ENCODE measurements around the gene PLEKHG3. TPM values are rescaled to one million over a fixed set of nuclear protein-coding genes. Genes with fewer than 3 reads are reported as not detected.
A peak's percentile ranks its signal among the peaks of the same experiment; 100 is the strongest.

The PLEKHG3 gene
- total RNA-seq, 1 donor from 2014 or later: 16.7 TPM

- no peaks in the 10 kb centered on the region for H3K9me3 ChIP-seq (ENCODE audit: control insufficient read depth in 3 of 3, low read length in 3 of 3)
- peaks cover 22 to 27% (median 24%) of the 10 kb centered on the region in 3 donors for H3K4me1 ChIP-seq (ENCODE audit: control insufficient read depth in 3 of 3, insufficient read depth in 3 of 3, low read length in 3 of 3)
- H3K27me3 ChIP-seq (ENCODE audit: control insufficient read depth in 3 of 3, insufficient read depth in 3 of 3, low read length in 3 of 3): no peaks in the 10 kb centered on the region
- H3K36me3 ChIP-seq (ENCODE audit: control insufficient read depth in 3 of 3, insufficient read depth in 3 of 3, low read length in 3 of 3): peaks cover 21 to 37% (median 33%) of the 10 kb centered on the region in 3 donors
- peak overlapping the region in 1 of 3 donors; percentile 28 for H3K9ac ChIP-seq (ENCODE audit: low read depth in 1 of 3, low read length in 3 of 3)
- H3K4me3 ChIP-seq (ENCODE audit: low read length in 3 of 3): no peak overlapping the region
- no peak overlapping the region for H3K27ac ChIP-seq (ENCODE audit: low read depth, low read length)
Observed at GRCh38 chr14:64747327-64747726, 43.1 kb downstream of the PLEKHG3 start.

GRCh38 chr14:64748521-64748920 lies 44.3 kb downstream of the PLEKHG3 start:
- no peak overlapping the region for H3K9ac ChIP-seq (ENCODE audit: low read depth in 1 of 3, low read length in 3 of 3)
- H3K36me3 ChIP-seq (ENCODE audit: control insufficient read depth in 3 of 3, insufficient read depth in 3 of 3, low read length in 3 of 3): peaks cover 25 to 41% (median 40%) of the 10 kb centered on the region in 3 donors
- H3K4me3 ChIP-seq (ENCODE audit: low read length in 3 of 3): no peak overlapping the region
- no peak overlapping the region for H3K27ac ChIP-seq (ENCODE audit: low read depth, low read length)
- no peaks in the 10 kb centered on the region for H3K9me3 ChIP-seq (ENCODE audit: control insufficient read depth in 3 of 3, low read length in 3 of 3)
- H3K27me3 ChIP-seq (ENCODE audit: control insufficient read depth in 3 of 3, insufficient read depth in 3 of 3, low read length in 3 of 3): no peaks in the 10 kb centered on the region
- H3K4me1 ChIP-seq (ENCODE audit: control insufficient read depth in 3 of 3, insufficient read depth in 3 of 3, low read length in 3 of 3): peaks cover 22 to 27% (median 24%) of the 10 kb centered on the region in 3 donors

DNA sequence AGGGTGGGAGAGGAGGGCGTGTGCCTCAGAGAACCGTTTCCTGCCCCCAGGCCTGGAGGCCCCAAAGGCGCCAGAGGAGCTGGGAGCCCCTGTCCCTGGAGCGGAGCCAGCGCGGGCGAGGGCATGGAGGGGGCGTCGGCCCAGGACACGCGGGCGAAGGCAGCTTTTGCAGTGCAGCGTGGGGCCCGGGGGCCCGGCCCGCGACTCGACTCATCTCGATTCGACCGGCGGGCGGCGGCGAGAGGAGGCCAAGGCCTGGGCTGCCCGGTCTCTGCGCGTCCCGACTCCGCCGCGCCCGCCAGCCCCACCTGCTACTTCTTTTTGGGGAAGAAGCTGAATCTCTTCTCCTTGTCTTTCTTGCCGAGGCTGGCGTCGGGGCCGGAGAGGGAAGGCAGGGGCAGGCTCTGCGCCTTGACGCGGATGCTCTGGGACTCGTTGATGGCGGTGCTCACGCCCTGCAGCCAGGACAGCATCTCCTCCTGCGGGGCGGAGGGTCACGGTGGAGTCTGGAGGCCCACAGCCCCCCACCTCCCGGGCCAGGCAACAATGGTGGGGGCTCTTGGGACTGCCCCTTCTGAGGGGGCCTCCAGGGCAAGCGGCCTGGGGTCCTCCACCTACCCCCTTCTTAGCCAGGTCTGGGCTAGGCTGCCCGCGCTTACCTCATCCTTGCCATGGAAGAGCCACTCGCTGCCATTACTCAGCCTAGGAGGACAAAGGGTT lies 44.9 kb downstream of the PLEKHG3 start:
- H3K9me3 ChIP-seq (ENCODE audit: control insufficient read depth in 3 of 3, low read length in 3 of 3): no peaks in the 10 kb centered on the region
- no peak overlapping the region for H3K27ac ChIP-seq (ENCODE audit: low read depth, low read length)
- H3K27me3 ChIP-seq (ENCODE audit: control insufficient read depth in 3 of 3, insufficient read depth in 3 of 3, low read length in 3 of 3): no peaks in the 10 kb centered on the region
- no peak overlapping the region for H3K9ac ChIP-seq (ENCODE audit: low read depth in 1 of 3, low read length in 3 of 3)
- H3K36me3 ChIP-seq (ENCODE audit: control insufficient read depth in 3 of 3, insufficient read depth in 3 of 3, low read length in 3 of 3): peaks cover 27 to 48% (median 41%) of the 10 kb centered on the region in 3 donors
- no peak overlapping the region for H3K4me3 ChIP-seq (ENCODE audit: low read length in 3 of 3)
- peaks cover 22 to 27% (median 24%) of the 10 kb centered on the region in 3 donors for H3K4me1 ChIP-seq (ENCODE audit: control insufficient read depth in 3 of 3, insufficient read depth in 3 of 3, low read length in 3 of 3)

DNA sequence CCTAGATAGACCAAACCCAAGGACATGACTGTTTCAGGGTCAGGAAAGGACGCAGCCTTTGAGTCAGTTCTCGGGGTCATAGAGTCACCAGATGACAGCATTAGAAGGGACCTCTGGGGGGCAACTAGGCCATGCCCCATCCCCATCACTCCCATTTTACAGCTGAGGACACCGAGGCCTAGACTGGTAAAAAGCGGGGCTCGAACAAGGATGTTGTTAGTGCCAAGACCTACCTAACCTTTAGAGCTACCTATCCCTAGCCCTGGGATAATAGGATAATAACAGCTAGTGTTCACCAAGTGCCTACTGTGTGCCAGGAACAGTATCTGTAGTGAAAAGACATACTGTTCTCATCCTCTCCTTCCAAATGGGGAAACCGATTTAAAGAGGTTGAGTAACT lies 48.7 kb downstream of the PLEKHG3 start:
- Histone ChIP-seq H3K9ac (ENCODE audit: low read depth in 1 of 3, low read length in 3 of 3) (no peak overlapping the region), H3K4me3 (ENCODE audit: low read length in 3 of 3) (no peak overlapping the region), H3K4me1 (ENCODE audit: control insufficient read depth in 3 of 3, insufficient read depth in 3 of 3, low read length in 3 of 3) (peaks cover 22 to 29% (median 24%) of the 10 kb centered on the region in 3 donors), H3K27me3 (ENCODE audit: control insufficient read depth in 3 of 3, insufficient read depth in 3 of 3, low read length in 3 of 3) (no peaks in the 10 kb centered on the region), H3K9me3 (ENCODE audit: control insufficient read depth in 3 of 3, low read length in 3 of 3) (no peaks in the 10 kb centered on the region), H3K27ac (ENCODE audit: low read depth, low read length) (no peak overlapping the region), H3K36me3 (ENCODE audit: control insufficient read depth in 3 of 3, insufficient read depth in 3 of 3, low read length in 3 of 3) (peaks cover 23 to 42% (median 32%) of the 10 kb centered on the region in 3 donors)

DNA sequence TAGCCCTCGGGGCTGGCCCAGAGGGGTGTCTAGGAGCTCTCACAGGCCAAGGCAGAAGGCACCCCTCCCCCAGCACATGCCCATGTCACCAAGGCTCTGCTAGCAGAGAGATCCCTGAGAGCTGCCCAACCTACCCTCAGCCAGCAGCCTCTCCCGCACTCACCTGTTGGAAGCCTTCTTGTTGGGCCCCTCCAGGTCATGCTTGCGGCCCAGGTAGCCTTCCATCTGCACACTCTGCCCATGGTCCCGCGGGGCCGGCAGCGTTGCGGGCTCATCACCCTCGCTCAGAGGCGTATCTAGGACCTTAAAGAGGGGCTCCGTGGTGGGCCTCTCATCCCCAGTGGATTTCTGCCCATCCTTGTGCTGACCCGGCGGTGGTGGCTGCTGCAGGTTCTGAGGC lies 49.1 kb downstream of the PLEKHG3 start:
- H3K27ac ChIP-seq (ENCODE audit: low read depth, low read length): no peak overlapping the region
- H3K36me3 ChIP-seq (ENCODE audit: control insufficient read depth in 3 of 3, insufficient read depth in 3 of 3, low read length in 3 of 3): peaks cover 22 to 37% (median 27%) of the 10 kb centered on the region in 3 donors
- no peak overlapping the region for H3K4me3 ChIP-seq (ENCODE audit: low read length in 3 of 3)
- H3K9me3 ChIP-seq (ENCODE audit: control insufficient read depth in 3 of 3, low read length in 3 of 3): no peaks in the 10 kb centered on the region
- no peak overlapping the region for H3K9ac ChIP-seq (ENCODE audit: low read depth in 1 of 3, low read length in 3 of 3)
- no peaks in the 10 kb centered on the region for H3K27me3 ChIP-seq (ENCODE audit: control insufficient read depth in 3 of 3, insufficient read depth in 3 of 3, low read length in 3 of 3)
- H3K4me1 ChIP-seq (ENCODE audit: control insufficient read depth in 3 of 3, insufficient read depth in 3 of 3, low read length in 3 of 3): peaks cover 22 to 34% (median 28%) of the 10 kb centered on the region in 3 donors

DNA sequence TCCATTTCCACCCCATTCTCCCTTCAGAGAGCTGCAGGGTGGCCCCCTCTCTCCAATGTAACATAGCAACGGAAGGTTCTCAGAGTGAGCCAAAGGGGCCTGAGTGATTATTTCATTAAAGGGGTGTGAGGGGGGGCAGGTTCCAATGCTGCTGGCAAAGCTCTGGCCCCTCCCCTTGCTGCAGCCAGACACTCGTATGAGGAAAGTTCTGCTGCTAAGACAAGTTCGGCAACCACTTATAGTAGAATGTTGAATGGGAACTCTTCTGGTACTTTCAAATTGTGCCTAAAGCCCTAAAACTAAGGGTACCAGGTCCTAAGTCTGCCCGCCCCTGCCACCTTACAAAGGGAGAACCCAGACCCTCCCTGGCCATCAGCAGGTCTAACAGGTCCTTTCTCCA lies 49.8 kb downstream of the PLEKHG3 start:
- no peak overlapping the region for H3K4me3 ChIP-seq (ENCODE audit: low read length in 3 of 3)
- H3K27ac ChIP-seq (ENCODE audit: low read depth, low read length): no peak overlapping the region
- H3K4me1 ChIP-seq (ENCODE audit: control insufficient read depth in 3 of 3, insufficient read depth in 3 of 3, low read length in 3 of 3): peaks cover 27 to 38% (median 32%) of the 10 kb centered on the region in 3 donors
- peaks cover 18 to 31% (median 22%) of the 10 kb centered on the region in 3 donors for H3K36me3 ChIP-seq (ENCODE audit: control insufficient read depth in 3 of 3, insufficient read depth in 3 of 3, low read length in 3 of 3)
- no peak overlapping the region for H3K9ac ChIP-seq (ENCODE audit: low read depth in 1 of 3, low read length in 3 of 3)
- H3K27me3 ChIP-seq (ENCODE audit: control insufficient read depth in 3 of 3, insufficient read depth in 3 of 3, low read length in 3 of 3): no peaks in the 10 kb centered on the region
- H3K9me3 ChIP-seq (ENCODE audit: control insufficient read depth in 3 of 3, low read length in 3 of 3): no peaks in the 10 kb centered on the region

GRCh38 chr14:64754685-64755084 lies 50.5 kb downstream of the PLEKHG3 start:
- no peaks in the 10 kb centered on the region for H3K9me3 ChIP-seq (ENCODE audit: control insufficient read depth in 3 of 3, low read length in 3 of 3)
- no peak overlapping the region for H3K27ac ChIP-seq (ENCODE audit: low read depth, low read length)
- H3K36me3 ChIP-seq (ENCODE audit: control insufficient read depth in 3 of 3, insufficient read depth in 3 of 3, low read length in 3 of 3): peaks cover 13 to 32% (median 19%) of the 10 kb centered on the region in 3 donors
- H3K27me3 ChIP-seq (ENCODE audit: control insufficient read depth in 3 of 3, insufficient read depth in 3 of 3, low read length in 3 of 3): no peaks in the 10 kb centered on the region
- H3K4me1 ChIP-seq (ENCODE audit: control insufficient read depth in 3 of 3, insufficient read depth in 3 of 3, low read length in 3 of 3): peaks cover 34 to 45% (median 38%) of the 10 kb centered on the region in 3 donors
- H3K4me3 ChIP-seq (ENCODE audit: low read length in 3 of 3): no peak overlapping the region
- no peak overlapping the region for H3K9ac ChIP-seq (ENCODE audit: low read depth in 1 of 3, low read length in 3 of 3)

- Histone ChIP-seq H3K27ac (ENCODE audit: low read depth, low read length) (no peak overlapping the region), H3K9me3 (ENCODE audit: control insufficient read depth in 3 of 3, low read length in 3 of 3) (no peaks in the 10 kb centered on the region), H3K27me3 (ENCODE audit: control insufficient read depth in 3 of 3, insufficient read depth in 3 of 3, low read length in 3 of 3) (no peaks in the 10 kb centered on the region)
Observed at GRCh38 chr14:64755781-64756221, 51.6 kb downstream of the PLEKHG3 start.

DNA sequence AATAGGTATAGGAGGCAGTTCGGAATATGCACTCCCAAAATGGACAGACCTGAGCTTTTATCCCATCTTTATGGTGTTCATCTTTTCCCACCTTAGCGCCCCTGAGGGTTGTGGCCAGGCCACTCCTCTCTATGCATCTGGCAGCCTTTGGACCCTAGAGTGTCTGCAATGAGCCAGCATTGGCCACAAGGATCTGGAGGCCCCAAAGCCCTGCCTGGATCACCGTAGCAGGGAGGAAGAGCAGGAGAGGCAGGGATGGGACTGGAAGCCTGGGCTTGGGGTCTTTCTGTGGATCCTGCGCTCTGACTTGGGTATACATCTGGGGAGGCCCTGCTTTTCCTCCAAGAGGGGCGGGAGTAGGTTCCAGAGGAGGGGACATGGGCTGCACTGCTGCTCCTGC lies 52.5 kb downstream of the PLEKHG3 start:
- Histone ChIP-seq H3K4me3 (ENCODE audit: low read length in 3 of 3) (no peak overlapping the region), H3K9ac (ENCODE audit: low read depth in 1 of 3, low read length in 3 of 3) (peak overlapping the region in 1 of 3 donors; percentile 54), H3K9me3 (ENCODE audit: control insufficient read depth in 3 of 3, low read length in 3 of 3) (no peaks in the 10 kb centered on the region), H3K36me3 (ENCODE audit: control insufficient read depth in 3 of 3, insufficient read depth in 3 of 3, low read length in 3 of 3) (peaks cover 10 to 30% (median 21%) of the 10 kb centered on the region in 3 donors), H3K27ac (ENCODE audit: low read depth, low read length) (peak overlapping the region; percentile 9), H3K27me3 (ENCODE audit: control insufficient read depth in 3 of 3, insufficient read depth in 3 of 3, low read length in 3 of 3) (no peaks in the 10 kb centered on the region), H3K4me1 (ENCODE audit: control insufficient read depth in 3 of 3, insufficient read depth in 3 of 3, low read length in 3 of 3) (peaks cover 51 to 61% (median 54%) of the 10 kb centered on the region in 3 donors)

More at GRCh38 chr14:64755781-64756221, 51.6 kb downstream of the PLEKHG3 start:
- Histone ChIP-seq H3K4me3 (ENCODE audit: low read length in 3 of 3) (no peak overlapping the region), H3K9ac (ENCODE audit: low read depth in 1 of 3, low read length in 3 of 3) (peak overlapping the region in 1 of 3 donors; percentile 17), H3K36me3 (ENCODE audit: control insufficient read depth in 3 of 3, insufficient read depth in 3 of 3, low read length in 3 of 3) (peaks cover 10 to 29% (median 19%) of the 10 kb centered on the region in 3 donors), H3K4me1 (ENCODE audit: control insufficient read depth in 3 of 3, insufficient read depth in 3 of 3, low read length in 3 of 3) (peaks cover 42 to 53% (median 45%) of the 10 kb centered on the region in 3 donors)

DNA sequence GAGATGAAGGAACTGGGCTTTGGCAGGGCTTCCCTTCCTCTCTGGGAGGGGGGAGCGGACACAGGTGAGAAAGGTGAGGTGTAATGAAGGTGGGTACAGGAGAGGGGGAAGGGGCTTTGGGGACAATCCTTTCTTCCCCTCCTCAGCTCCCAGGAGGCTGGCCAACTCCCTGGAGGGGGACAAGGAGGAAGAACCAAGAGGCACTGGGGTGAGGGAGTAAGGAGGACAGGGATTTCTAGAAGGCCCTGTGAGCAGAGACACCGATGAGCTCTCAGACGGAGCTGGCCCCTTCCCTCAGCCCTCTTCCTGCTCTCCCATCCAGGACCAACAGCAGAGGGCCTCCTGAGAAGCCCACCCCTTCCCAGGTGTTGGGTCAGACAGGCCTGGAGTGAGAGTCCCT lies 53.4 kb downstream of the PLEKHG3 start:
- Histone ChIP-seq H3K4me1 (ENCODE audit: control insufficient read depth in 3 of 3, insufficient read depth in 3 of 3, low read length in 3 of 3) (peaks cover 60 to 70% (median 63%) of the 10 kb centered on the region in 3 donors), H3K27ac (ENCODE audit: low read depth, low read length) (peak overlapping the region; percentile 43), H3K27me3 (ENCODE audit: control insufficient read depth in 3 of 3, insufficient read depth in 3 of 3, low read length in 3 of 3) (no peaks in the 10 kb centered on the region), H3K36me3 (ENCODE audit: control insufficient read depth in 3 of 3, insufficient read depth in 3 of 3, low read length in 3 of 3) (peaks cover 7 to 24% (median 16%) of the 10 kb centered on the region in 3 donors), H3K9me3 (ENCODE audit: control insufficient read depth in 3 of 3, low read length in 3 of 3) (no peaks in the 10 kb centered on the region), H3K9ac (ENCODE audit: low read depth in 1 of 3, low read length in 3 of 3) (peak overlapping the region in 1 of 3 donors; percentile 58), H3K4me3 (ENCODE audit: low read length in 3 of 3) (no peak overlapping the region)

Data from skeletal muscle tissue (tissue), 4 donors.